ENCODE data around the gene EFS. TPM values are rescaled to one million over a fixed set of nuclear protein-coding genes. Genes with fewer than 3 reads are reported as not detected.

Gene EFS
- total RNA-seq, 4 donors from 2014 or later, result 63.0 to 74.0 (median 64.8) TPM

GRCh38 chr14:23348297-23348655 lies 16.7 kb downstream of the EFS start:
- Histone ChIP-seq H3K4me1 (peaks cover 17% of the 10 kb centered on the region), H3K4me3 (no peak overlapping the region), H3K27ac (no peak overlapping the region), H3K9me3 (no peaks in the 10 kb centered on the region), H3K27me3 (peaks cover 7% of the 10 kb centered on the region), H3K36me3 (no peaks in the 10 kb centered on the region)
- DNase-seq (ENCODE audit: low spot score in 2 of 2), result no peak
- WGBS, result 86% methylated on average over 6 of the region's 6 CpGs
- TF ChIP-seq POLR2A (IDR thresholded peaks at IDR 0.05) (no peak), POLR2AphosphoS5 (IDR thresholded peaks at IDR 0.05) (no peak), EP300 (IDR thresholded peaks at IDR 0.05) (no peak), CTCF (IDR thresholded peaks at IDR 0.05) (no peak)

- Histone ChIP-seq H3K27ac (no peak overlapping the region), H3K4me3 (no peak overlapping the region), H3K4me1 (peaks cover 11% of the 10 kb centered on the region), H3K36me3 (no peaks in the 10 kb centered on the region), H3K27me3 (peaks cover 7% of the 10 kb centered on the region), H3K9me3 (no peaks in the 10 kb centered on the region)
- TF ChIP-seq POLR2A (IDR thresholded peaks at IDR 0.05) (no peak), CTCF (IDR thresholded peaks at IDR 0.05) (no peak), EP300 (IDR thresholded peaks at IDR 0.05) (no peak), POLR2AphosphoS5 (IDR thresholded peaks at IDR 0.05) (no peak)
- no peak for DNase-seq (ENCODE audit: low spot score in 2 of 2)
- 93% methylated on average over 16 of the region's 19 CpGs for WGBS
Observed at GRCh38 chr14:23347406-23348296, 17.3 kb downstream of the EFS start.

- no peak for DNase-seq (ENCODE audit: low spot score in 2 of 2)
- no peaks in the 10 kb centered on the region for H3K36me3 ChIP-seq
- no peak for TF ChIP-seq POLR2A (IDR thresholded peaks at IDR 0.05)
- TF ChIP-seq EP300 (IDR thresholded peaks at IDR 0.05), result no peak
- TF ChIP-seq CTCF (IDR thresholded peaks at IDR 0.05), result no peak
- TF ChIP-seq POLR2AphosphoS5 (IDR thresholded peaks at IDR 0.05), result no peak
- H3K27me3 ChIP-seq, result peaks cover 4% of the 10 kb centered on the region
- H3K4me1 ChIP-seq, result peaks cover 3% of the 10 kb centered on the region
- H3K27ac ChIP-seq, result no peak overlapping the region
- no peaks in the 10 kb centered on the region for H3K9me3 ChIP-seq
- WGBS, result 82% methylated on average over 21 of the region's 27 CpGs
- H3K4me3 ChIP-seq, result no peak overlapping the region
Observed at GRCh38 chr14:23346693-23347405, 18.1 kb downstream of the EFS start.

GRCh38 chr14:23345987-23346692 lies 18.8 kb downstream of the EFS start:
- no peak for DNase-seq (ENCODE audit: low spot score in 2 of 2)
- H3K4me3 ChIP-seq, result no peak overlapping the region
- no peak for TF ChIP-seq EP300 (IDR thresholded peaks at IDR 0.05)
- no peak for TF ChIP-seq POLR2AphosphoS5 (IDR thresholded peaks at IDR 0.05)
- no peak for TF ChIP-seq POLR2A (IDR thresholded peaks at IDR 0.05)
- no peak for TF ChIP-seq CTCF (IDR thresholded peaks at IDR 0.05)
- no peak overlapping the region for H3K27ac ChIP-seq
- WGBS, result 83% methylated on average over 13 of the region's 13 CpGs
- H3K27me3 ChIP-seq, result no peaks in the 10 kb centered on the region
- no peaks in the 10 kb centered on the region for H3K36me3 ChIP-seq
- no peaks in the 10 kb centered on the region for H3K9me3 ChIP-seq
- H3K4me1 ChIP-seq, result no peaks in the 10 kb centered on the region

Measured in suprapubic skin (tissue), 4 donors.